Fibroblast of skin of scalp (primary cell): Measurements from ENCODE around the gene ASCL2.

ENCODE experiments used
- DNase-seq: peaks from one replicate; pipeline ENCODE4 v3.0.0-alpha.2; 2013

Gene ASCL2

GRCh38 chr11:2271327-2272227 is 1.2 kb upstream of the ASCL2 start:
- no peak for DNase-seq

DNA sequence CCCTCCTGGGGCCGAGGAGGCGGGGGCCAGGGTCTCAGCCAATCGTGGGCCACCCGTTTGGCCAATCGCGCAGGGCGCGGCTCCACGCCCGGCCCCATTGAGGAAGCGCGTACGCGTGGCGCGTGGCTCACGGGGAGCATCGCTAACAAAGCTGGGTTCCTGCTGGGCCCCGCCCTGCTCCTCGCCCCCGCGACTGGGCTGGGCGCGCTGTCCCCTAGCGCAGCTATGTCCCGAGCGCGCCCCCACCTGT is 614 bp upstream of the ASCL2 start:
- no peak for DNase-seq

- DNase-seq = peak; percentile 35
These were observed 627 bp downstream of the ASCL2 start for GRCh38 chr11:2269601-2270321.

DNA sequence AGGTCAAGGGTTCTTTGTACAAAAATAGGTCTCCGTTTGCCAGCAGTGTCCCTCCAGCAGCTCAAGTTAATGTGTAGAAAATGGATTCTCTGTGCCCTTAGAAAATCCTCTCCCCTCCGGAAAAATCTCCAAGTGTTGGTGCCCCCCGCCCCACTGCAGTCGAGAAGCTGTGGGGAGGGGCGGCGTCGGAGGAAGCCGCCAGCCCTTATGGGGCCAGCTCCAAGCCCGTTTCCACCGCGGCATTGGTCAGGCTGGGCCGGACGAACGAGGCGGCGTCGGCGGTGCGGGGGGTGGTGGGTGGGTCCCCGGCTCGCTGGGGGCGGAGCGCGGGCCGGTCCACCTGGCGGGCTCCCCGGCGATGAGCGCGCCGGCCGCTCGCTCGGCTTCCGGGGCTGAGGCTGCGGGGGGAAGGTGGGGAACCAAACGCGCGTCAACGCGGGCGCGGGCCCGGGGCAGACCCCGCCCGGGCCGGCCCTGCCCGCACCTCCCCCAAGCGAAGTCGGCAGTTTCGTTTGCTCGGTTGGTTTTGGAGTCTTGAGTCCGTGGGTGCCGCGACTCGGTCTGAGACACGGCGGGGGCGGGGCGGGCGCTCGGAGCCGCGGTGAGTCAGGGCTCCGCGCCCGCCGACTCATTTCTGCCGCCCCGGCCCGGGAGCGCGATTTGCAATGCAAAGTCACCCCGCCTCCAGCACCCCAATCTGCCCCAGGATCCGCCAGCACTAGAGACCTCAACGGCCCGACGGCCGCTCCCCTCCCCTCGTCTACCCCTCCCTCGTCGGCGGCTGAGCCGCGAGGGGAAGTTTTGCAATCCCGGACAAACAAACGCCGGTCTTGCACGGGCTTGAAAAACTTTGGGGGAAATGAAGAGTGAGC is 1.4 kb downstream of the ASCL2 start:
- DNase-seq = no peak

DNA sequence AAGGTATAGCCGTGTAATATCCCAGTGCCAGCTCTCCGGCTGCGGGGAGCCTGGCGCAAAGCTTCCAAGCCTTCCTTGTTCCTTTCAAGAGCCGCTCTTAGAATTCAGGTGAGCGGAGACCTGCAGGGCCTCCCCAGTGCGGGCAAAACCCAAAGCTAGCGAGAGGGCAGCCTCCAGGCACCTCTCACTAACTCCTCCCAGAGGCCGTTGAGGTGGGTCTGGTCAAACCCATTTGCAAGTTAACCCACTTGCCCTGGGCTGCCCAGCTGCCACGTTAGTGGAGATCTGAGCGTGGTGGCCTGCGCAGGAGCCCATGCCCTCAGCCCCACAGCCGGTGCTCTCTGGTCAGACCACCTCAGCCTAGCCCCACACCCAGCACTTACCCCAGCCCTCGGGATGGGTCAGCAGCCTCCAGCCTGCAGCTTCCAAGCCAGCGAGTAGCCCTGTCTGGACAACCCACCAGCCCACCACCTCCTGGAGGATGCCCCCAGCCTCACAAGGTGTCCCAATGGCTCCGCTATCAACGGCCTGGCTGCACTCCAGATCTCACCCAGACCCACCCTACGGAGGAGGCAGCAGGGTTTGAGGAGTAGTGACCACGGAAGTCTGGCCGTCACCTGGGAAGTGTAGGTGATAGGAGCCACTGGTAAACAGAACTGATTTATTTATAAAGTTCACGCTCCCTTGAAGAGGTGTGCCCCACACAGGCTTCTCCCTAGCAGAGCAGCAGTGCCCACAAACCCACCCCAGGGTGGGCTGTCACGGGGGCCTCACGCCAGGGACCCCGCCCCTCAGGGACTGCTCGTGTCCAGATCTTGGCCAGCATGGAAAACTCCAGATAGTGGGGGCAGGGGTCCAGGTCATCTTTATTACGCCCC is 2.3 kb downstream of the ASCL2 start:
- no peak for DNase-seq

DNA sequence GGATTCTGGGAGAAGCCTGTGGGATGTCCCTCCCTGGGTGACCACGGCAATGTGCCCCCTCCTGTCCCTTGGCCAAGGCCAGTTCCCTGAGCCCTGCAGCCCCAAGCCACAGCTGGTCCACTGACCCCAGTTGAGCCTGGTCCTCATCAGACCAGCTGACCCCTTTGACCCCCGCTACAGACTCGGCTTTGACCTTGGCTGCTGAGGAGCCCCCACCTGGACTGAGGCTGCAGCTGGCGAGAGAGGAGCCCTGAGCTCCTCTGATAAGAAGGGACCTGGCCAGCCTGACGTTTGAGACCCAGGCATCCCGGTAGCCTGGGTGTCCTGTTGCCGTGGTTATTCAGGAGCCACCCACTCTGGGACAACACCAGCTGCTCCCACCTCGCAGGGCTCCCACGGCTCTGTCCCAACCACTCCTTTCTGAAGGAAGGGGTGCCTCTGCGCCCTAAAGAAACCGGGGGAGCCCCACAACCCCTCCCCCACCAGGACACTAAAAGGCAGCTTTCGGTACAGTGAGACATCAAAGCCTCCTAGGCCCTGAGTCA is 3.0 kb downstream of the ASCL2 start:
- DNase-seq = no peak

DNA sequence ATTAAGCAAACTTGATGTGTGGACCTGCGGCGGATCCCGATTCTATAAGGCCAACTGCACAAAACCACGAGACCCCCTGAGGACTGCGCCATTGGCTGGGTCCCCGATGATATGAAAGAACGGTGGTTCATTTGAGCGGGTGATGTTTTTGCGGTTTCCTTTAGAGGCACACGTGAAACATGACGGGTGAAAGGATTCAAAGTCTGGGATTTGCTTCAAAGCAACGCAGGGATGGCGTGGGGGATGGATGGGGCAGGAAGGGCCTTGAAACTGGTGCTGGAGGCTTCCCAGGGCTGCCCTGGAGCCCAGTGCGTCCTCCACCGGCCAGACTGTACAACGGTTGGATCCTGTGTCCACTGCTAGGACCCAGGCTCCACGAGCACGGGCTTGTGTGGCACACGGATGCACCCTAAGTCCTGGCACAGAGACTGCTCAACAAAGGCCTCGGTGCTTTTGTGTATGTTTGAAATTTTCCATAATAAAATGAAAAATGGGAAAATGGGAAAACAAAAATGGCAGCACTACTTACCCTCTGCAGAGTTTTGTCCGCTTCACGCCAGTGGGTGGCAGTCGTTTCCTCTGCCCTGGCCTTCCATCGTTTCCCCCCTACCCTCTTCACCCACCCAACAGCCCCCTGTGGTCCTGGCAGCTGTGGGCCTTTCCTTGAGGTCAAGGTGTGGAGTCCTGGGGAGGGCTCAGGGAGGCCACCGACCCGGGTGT is 3.6 kb downstream of the ASCL2 start:
- no peak for DNase-seq

DNA sequence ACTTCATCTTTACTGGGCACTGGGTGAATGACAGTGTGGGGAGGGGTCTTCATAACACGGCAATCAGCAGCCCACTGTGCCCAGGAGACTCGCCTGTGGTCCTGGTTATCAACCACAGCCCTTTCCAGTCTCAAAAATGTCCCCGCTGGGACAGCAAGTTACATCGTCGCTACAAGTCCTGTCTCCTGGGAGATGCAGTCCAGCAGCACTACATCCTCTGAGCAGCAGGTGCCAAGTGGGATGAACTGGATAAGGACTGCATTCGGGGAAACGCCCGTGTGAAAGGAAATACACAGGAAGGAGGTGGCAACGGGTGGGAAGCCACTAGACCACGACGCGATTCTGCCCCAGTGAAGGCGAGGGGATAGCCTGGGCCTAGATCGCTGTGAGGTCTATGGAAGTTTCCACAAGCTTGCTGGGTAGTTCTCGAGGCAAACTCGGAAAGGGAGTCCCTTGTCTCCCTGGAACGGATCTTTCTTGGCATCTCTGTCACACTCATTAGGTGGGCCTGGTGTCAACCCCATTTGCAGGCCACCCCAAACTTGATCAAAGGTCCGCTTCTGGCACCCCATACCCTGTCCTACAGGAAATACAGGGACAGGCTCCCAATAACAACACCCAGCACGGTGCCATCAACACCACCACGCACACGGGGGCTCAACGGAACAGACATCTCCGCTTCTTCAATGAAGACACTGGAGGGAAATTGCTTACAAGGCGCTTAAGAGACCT is 4.4 kb downstream of the ASCL2 start:
- DNase-seq = no peak

- DNase-seq = no peak
These were observed 5.0 kb downstream of the ASCL2 start for GRCh38 chr11:2265396-2265795.

- DNase-seq = no peak
These were observed 5.9 kb downstream of the ASCL2 start for GRCh38 chr11:2264366-2265053.

- no peak for DNase-seq
These were observed 6.5 kb downstream of the ASCL2 start for GRCh38 chr11:2263724-2264360.

DNA sequence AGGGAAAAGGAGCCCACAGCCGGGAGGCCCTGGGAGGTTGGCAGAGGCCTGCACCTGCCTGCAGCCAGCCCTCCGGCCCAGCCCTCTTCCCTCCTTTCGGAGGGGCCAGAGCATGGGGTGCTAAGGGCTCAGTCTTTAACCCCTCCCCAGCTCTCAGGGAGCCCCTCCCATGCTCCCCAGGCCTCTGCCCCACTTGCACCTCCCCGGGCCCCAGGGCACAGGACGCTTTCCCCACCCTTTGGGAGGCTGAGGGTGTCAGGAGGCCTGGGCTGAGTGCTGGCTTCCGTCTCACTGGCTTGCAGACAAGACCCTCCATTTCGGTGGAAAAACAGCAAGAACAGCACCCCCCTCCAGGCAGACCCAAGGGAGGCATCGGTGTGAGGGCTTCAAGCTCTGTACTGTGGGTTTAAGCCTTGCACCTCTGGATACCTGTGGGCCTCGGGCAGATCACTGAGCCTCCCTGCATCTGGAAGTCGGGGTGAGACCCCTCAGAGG is 7.3 kb downstream of the ASCL2 start:
- no peak for DNase-seq

DNA sequence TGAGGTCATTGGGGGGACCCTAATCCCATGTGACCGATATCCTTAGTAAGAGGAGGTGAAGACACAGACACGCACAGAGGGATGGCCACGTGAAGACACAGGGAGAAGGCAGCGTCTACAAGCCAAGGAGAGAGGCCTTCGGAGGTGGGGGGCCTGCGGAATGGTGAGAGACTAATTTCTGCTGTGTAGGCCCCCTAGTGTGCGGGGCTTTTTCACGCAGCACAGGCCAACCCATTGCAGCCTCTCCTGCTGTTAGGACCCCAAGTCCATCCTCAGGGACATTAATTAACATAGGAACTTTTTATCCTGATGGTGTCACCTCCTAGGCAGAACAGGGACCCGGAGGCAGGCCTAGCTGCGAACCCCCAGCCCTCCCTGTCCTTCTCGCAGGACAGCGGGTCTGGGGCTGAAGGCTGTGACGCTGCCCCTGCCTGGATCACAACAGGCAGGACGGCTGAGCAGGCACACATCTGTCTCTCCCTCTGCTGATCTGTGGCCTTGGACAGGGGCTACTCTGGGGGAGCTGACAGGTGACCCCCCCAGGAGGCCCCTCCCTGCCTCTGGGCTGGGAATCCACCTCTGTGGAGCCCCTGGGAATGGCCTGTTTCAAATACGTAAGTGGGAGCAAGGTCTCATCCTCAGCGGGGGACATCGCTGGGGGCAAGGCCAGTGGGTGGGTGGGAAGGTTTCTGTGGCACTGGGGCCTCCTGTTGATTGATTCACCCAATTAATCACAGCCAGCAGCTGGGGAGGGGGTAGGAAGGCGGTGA is 7.9 kb downstream of the ASCL2 start:
- no peak for DNase-seq

DNA sequence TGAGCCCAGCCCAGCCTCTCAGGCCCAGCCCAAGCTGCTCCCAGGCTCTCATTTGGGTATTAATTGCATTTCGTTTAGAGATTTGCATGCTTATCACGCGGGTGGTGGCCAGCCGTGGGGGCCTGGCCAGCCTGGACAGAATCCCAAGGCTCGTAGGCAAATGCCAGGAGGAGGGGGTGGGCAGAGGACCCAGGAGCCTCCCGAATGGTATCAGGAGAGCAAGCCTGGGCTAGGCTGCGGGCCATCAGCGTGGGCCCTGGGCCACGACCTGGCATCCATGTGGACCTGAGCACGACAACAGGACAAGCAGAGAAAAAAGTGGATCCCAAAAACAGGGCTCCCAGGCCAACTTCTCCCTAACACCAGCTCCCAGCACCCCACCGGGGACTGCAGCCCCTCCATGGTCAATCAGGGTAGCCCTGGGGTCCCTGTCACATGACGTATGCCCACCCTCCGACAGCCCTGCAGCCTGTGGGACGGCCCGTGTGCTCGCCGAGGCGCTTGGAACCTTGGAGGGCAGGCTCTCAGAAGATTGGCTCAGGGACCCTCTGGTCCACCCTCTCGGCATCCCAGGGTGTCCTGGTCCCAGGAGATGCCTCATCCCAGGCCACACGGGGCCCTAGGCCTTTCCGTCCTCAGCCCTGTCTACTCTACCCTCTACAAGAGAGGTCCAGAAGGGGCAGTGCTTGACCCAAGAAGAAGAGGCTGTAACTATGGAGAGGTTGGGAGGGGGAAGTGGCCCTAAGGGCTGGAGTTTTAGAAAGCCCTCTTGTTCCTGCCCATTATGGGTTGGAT is 8.8 kb downstream of the ASCL2 start:
- no peak for DNase-seq

DNA sequence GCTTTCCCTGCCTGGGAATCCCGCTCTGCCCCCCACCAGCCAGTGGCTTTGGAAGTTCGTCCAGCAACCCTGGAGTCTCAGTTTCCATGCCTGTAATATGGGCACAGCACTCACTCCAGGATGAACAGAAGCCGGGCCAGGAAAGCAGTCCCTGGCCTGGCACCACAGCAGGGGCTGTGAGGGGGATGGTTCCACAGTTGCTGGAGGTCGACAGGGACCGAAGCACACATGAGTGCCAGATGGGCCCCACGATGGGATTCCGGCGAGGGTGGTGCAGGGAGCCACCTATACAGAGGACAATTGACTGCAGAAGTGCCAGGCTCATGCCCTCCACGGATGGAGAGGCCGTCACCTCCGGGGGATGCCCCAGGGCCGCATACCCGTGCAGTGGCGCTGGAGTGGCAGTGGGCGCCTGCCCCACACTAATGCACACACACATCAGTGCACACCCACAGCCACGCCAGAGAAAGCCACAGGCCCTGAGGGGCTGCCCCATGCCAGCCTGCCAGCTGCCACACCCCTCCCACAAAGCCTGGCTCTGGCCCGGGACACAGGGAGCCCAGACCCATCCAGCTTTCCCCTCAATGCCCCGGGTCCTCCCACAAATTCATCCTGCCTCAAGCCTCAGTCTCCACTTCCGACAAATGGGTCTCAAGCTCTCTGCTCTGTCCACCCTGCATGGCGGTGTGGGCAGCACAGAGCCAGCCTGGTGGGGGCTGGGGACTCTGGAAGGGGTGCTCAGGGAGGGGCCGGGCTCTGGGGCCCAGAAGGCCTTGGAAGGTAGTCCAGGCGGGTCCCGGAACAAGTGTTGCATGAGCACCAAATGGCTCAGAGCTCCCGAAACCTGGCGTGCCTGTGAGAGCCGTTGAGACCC is 9.7 kb downstream of the ASCL2 start:
- no peak for DNase-seq

GRCh38 chr11:2259897-2260451 is 10.4 kb downstream of the ASCL2 start:
- DNase-seq = no peak
